ENCODE measurements around the gene DNAJA4.

DNA sequence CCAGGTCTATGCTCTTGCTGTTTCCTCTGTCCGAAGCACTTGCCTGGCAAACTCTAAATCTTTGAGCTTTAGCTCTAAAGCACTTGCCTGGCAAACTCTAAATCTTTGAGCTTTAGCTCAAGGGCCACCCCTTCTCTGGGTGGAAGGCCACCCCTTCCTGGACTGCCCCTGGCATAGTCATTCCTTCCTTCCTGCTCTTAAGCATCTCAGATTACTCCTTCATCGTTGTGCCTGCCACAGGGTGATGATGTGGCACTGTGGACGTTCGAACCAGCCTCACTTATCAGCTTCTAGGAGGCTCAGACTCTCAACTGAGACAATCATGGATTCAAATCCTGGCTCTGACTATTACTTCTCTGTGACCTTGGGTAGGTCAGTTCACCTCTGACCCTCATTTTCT lies 65.3 kb downstream of the DNAJA4 start:
- TF ChIP-seq, protein P1, sequence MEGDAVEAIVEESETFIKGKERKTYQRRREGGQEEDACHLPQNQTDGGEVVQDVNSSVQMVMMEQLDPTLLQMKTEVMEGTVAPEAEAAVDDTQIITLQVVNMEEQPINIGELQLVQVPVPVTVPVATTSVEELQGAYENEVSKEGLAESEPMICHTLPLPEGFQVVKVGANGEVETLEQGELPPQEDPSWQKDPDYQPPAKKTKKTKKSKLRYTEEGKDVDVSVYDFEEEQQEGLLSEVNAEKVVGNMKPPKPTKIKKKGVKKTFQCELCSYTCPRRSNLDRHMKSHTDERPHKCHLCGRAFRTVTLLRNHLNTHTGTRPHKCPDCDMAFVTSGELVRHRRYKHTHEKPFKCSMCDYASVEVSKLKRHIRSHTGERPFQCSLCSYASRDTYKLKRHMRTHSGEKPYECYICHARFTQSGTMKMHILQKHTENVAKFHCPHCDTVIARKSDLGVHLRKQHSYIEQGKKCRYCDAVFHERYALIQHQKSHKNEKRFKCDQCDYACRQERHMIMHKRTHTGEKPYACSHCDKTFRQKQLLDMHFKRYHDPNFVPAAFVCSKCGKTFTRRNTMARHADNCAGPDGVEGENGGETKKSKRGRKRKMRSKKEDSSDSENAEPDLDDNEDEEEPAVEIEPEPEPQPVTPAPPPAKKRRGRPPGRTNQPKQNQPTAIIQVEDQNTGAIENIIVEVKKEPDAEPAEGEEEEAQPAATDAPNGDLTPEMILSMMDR (IDR thresholded peaks at IDR 0.05): no peak
- no peak for TF ChIP-seq POLR2A (IDR thresholded peaks at IDR 0.05)

Data from stomach (tissue), 4 donors.